HuH-7 (cell line): ENCODE data around the gene SNX3.
"Not testable (repeated sequence)": the region's sequence is repeated elsewhere in the genome, so short reads cannot be mapped to it uniquely, and the experiment has no call there.

ENCODE experiments used
- DNase-seq: peaks from one replicate; pipeline ENCODE4 v3.0.0; 2011; ENCODE audit warnings: low spot score

SNX3 gene

DNA sequence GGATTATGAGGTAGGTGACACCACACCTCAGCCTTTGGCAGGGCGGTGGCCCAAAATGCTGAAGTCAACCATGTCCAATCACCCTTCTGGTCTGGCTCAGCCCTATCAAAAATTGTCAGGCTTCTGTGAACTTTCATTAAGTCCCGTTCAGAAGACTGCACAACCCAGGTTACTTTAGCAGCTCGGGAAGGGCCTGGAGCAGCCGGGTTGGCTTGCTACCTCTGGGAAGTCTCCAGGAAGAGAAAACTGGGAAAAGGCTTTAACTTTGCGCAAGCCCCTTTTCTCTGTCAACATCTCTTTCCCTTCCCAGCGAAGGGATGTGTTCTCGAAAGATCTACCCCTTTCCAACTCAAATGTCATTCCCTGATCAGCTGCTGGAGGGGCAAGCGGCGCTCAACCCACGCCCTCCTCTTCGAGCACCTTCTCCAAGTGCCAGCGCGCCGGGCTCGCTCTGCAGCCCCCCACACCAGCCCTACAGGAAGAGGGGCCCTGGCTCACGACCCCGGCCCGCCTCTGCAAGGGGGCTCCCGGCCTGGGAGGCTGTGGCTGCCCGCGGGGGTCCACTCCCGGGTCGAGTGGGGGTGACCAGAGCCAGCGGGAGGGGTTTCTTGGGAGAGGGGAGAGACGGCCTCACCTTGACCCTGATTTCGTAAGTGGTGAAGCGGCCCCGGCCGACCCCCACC, 573 bp downstream of the SNX3 start:
- peak; percentile 48 for DNase-seq

DNA sequence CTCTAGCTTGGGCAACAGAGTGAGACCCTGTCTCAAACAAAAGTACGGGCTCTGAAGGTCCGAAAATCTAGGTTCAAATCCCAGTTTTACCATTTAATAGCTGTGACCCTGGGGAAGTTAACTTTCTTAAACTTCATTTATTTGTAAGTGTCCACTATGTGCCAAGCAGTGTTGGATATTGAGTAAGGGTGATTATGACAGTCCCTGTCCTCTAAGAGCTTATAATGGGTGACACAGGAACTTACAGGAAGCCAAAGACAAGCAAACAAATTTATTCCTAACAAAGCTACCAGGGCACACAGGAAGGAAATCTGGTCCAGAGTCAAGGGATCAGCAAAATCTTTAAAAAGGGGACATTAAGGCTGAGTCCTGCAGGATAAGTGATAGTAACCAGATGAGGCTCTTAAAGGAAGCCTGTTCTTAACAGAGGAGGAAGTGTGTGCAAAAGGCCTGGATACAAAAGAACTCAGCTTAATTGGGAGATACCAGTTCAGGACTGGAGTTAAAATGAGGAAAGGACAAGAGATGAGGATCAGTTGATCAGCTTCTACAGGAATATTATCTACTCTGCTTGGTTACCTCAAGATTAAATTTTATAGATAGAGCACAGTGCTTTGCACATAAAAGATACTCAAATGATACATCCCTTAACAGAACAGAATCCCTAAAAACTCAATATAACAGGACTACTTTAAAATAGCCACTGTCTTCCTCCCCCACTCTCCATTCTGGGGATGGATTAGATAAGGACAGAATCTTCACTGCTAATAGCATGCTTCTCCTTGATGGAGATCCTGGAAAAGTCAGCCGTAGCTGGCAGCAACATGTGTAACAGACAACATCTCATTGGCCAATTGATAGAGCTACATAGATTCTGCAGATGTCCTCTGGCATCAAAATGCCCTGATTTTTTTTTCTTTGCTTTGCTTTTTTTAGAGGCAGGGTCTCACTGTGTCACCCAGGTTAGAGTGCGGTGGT, 6.1 kb downstream of the SNX3 start:
- DNase-seq, result no peak

DNA sequence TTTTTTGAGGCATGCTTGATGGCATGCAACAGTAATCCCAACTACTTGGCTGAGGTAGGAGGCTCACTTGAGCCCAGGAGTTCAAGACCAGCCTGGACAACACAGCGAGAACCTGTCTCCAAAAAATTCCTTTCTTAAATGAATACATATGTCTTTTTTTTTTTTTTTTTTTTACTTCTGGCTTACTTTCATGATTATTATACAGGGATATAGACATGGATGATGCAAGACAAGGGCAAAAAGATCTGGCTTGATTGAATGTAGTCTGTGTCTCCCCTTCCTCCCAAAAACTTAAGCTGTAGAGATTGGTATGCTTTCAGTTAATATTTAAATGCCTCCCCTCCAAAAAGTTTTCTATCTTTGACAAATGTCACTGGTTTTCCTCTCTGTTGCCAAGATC, 7.6 kb downstream of the SNX3 start:
- no peak for DNase-seq

DNA sequence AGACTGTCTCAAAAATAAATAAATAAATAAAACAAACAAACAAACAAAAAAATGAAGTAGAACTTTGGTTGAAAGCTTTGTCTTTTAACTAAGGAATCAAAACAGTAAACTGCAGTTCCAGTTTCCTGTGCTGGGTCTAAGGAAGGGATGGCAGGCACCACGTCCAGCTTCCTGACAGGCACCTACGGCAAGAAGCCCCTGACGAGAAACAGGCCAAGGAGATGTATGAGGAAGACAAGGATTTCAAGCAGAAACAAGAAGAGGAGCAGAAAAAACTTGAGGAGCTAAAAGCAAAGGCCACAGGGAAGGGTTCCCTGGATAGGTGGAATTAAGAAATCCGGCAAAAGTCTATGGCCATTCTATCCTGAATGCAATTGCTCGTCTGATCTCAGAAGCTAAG, 8.8 kb downstream of the SNX3 start:
- no peak for DNase-seq

DNA sequence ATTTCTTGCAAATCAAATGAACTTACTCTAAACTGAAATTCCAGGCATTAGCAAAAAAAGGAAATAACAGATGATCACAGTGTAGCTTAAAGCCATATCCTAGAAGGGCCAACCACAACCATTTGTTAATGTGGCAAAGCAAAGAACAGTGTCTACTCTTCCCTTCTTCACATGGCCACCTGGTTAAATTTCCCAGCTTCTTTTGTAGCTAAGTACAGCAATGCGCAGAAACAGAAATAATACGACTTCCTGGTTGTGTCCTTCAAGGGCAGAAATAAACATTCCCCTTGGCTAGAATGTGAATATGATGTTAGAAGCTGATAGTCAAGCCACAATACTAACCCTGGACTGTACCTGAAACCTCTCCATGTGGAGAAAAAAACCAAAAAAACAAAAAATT, 9.6 kb downstream of the SNX3 start:
- DNase-seq, result no peak

DNA sequence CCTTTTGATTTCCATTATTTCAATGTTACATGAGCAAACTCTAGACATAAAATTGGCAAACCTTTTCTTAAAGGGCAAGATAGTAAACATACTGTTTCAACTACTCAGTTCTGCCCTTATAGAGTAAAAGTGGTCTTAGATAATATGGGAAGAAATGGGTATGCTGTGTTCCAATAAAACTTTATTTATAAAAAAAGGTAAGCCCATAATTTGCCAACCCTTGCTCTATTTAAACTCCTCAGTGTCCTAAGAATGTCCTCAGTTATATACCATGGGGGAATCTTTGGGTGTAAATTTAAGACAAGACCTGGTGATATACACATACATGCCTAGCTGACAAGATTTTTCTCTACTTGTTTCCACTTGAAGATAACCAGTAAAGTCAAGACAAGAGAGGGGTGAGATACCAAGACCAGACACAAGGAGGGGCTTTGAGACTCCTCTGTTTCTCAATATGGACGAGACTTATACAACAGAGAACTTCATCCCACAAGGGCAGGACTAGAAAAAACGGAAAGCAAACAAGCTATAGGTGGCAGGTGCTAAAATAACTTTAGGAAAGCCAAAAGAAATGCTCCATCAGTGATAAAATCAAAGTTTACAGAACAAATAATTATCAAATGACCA, 10.5 kb downstream of the SNX3 start:
- DNase-seq, result no peak

DNA sequence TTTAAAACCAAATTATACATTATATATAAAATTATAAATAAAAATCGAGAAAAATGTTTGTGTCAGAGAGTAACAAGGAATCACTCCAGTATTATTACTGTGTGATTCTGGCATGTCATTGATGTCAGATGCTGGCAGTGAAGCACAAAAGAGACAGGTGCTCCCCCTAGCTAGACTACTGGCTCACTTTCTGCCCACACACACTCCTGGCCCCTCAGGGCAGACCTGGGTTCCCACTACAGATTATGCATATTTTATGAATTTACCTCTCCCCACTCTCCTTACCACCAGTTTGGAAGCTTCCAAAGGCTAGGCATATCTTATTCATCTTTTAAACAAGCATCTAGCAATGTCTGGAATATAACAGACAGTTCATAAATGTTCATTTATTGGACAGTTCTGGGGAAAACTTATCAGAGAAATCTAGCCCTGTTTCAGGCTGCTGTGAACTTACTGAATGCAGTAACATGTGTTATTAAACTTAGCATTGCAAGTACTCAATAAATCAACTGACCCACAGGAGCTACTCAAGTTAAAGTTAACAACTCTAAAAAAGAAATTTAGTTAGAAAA, 12.8 kb downstream of the SNX3 start:
- DNase-seq, result no peak

DNA sequence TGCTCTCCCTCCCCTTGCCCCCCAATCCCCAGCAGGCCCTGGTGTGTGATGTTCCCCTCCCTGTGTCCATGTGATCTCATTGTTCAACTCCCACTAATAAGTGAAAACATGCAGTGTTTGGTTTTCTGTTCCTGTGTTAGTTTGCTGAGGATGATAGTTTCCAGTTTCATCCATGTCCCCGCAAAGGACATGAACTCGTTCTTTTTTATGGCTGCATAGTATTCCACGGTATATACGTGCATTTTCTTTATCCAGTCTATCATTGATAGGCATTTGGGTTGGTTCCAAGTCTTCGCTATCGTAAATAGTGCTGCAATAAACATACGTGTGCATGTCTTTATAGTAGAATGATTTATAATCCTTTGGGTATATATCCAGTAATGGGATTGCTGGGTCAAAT, 15.7 kb downstream of the SNX3 start:
- not testable (repeated sequence) for DNase-seq

DNA sequence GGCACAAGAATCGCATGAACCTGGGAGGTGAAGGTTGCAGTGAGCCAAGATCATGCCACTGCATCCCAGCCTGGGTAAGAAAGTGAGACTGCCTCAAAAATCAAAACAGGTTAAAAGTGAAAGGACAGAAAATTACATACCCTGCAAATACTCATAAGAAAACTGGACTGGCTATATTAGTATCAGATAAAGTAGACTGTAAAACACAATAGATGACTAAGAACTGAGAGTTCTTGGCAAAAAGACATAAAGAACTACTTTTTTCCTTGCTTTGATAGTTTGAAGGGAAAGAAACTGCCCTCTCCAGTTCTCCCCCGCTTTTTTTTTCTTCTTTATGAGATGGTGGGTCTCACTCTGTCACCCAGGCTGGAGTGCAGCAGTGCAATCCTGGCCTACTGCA, 17.0 kb downstream of the SNX3 start:
- DNase-seq, result no peak

DNA sequence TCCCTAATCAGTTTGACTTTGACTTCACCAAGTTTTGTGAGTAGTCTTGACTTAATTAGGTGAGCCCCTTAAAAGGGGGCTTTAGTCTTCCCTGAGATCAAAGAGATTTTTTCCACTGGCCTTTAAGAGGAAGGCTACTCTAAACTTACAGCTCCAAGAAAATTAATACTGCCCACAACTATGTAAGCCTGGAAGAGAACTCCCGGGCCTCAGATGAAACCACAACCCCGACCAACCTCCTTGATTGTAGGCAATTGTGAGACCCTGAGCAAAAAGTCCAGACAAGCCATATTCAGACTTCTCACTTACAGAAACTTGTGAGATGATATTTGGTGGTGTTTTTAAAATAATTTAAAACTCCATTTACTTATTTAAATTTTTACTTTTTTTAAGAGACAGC, 18.1 kb downstream of the SNX3 start:
- DNase-seq, result no peak

DNA sequence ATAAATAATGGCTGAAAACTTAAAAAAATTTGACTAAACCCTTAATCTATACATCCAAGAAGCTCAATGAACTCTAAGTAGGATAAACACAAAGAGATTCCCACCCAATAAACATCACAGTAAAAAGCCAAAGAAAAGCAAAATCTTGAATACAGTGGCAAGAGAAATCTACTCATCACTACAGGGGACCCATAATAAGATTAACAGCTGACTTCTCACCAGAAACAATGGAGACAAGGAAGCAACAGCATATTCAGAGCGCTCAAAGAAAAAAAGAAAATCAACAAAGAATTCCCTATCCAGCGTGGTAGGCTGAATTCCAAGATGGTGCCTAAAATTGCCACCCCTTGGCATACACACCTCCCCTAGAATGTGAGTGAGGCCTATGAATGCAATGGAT, 18.6 kb downstream of the SNX3 start:
- no peak for DNase-seq

DNA sequence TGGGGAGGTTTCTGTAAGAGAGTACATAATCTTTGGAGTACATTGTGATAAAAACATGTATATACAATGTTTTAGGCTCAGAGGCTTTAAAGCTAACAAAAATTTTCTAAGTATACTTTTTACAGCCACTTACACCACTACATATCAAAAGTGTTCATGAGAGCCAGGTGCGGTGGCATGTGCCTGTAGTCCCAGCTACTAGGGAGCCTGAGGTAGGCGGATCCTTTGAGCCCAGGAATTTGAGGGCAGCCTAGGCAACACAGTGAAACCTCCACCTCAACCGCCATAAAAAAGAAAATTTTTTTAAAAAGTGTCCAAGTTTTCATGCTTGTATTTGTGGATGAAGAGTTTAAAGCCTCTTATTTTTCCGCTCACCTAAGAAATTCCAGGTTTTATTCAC, 22.5 kb downstream of the SNX3 start:
- no peak for DNase-seq

DNA sequence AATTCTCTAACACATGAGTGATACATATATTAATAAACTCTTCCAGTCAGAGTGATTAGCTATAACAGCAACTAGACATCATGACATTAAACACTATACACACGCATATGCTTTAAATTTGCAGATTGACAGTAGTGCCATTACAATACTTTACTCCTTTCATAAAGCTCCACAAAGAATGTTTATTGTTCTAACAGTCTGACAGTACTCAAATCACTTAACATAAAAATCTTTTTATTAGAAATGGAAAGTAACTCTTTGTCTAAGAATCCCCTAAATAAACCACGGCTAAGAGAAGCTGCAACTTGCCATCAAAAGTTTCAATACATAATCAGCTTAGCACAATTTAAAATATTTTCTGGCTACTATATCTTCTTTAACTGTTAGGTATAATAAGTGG, 24.0 kb downstream of the SNX3 start:
- no peak for DNase-seq

DNA sequence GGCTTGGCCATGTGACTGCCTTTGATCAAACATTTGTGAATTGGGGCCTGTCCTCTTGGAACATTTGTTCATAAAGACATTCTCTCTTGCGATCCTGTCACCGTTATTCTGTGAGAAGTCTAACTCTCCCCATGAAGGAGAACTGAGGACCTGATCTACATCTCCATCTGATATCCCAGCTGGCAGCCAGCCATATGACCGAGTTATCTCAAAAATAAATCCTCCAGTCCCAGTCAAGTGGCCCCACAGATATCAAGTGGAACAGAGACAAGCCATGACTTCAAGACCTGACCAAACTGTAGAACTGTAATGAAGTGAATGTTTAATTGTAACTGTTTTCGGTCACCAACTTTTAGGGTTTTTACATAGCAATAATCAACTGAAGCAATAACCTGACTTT, 25.7 kb downstream of the SNX3 start:
- DNase-seq, result no peak

DNA sequence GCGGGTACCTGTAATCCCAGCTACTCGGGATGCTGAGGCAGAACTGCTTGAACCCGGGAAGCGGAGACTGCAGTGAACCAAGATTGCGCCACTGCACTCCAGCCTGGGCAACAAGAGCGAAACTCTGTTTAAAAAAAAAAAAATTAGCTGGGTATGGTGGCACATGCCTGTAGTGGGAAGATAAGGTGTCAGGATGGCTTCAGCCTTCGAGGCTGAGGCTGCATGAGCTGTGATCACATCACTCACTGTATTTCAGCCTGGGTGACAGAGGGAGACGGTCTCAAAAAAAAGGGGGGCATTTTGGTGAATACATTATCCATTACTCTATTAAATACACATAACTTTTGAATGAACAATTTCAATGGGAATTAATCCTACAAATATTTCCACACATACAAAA, 32.4 kb downstream of the SNX3 start:
- DNase-seq, result no peak

DNA sequence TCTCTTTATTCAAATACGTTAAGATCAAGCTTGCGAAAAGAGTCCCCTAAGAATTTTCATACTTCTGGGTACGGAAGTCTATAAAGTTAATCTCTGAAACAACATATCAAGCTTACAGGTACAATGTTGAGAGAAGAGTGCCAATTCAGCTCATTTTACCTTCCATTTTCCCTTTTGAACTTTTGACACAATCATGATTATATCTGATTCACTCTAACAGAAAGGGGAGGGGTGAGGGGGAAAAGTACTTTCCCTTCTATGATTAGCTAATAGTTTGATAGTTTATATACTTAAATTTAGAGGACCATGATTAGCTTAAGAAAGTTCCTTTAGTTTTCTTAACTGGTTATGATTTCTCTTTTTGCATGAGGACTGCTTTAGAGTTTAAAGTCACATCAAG, 33.5 kb downstream of the SNX3 start:
- no peak for DNase-seq

DNA sequence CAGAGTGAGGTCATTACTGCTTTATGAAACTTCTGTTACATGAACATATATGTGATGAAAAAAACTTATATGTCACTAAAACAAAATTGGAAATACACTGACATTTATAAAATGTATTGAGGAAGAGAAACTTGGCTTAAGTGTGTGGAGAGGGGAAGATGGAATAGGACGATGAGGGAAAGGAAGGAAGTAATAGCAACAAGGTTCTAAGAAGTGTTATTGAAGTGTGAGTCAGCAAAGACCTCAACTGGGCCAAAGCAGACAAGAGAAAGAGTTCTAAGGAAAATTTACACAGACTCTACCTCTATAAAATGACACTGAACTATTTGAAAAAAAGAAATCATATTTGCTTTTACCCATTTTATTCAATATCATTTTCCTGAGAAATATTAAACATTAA, 38.3 kb downstream of the SNX3 start:
- no peak for DNase-seq

DNA sequence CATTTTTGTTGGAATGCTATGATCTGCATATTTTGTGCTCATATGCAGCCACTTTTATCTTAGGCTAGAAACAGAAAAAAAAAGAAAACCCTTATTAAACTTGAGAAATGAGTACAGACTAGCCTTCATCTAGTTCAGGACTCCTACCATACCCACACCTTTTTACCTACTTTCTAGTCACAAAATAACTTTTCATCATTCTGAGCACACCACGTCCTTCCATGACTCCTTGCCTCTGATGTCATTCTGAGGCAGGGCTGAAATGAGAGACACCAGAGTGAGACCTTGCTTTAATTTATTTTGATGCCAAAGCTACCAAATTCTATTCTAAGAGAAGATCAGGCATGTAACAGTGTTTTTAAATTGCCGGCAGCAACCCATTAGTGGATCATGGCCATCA, 38.8 kb downstream of the SNX3 start:
- DNase-seq, result no peak

DNA sequence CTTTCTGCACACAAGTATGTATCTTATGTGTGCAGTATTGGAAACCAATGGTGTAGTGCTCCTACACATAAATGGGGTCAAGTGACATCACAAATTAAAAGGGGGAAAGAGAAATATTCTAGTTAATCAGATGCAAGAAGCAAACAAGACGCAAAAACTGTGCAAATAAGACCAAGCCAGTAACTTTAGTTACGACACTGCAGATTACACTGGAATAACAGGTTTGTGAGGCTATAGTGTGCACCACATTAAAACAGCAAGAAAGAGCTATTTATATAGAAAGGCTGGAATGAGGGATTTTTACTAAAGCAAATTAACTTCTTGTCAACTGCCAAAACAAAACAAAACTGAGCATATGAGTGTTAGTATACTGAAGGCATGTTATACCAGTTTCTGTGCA, 49.2 kb downstream of the SNX3 start:
- DNase-seq, result no peak

DNA sequence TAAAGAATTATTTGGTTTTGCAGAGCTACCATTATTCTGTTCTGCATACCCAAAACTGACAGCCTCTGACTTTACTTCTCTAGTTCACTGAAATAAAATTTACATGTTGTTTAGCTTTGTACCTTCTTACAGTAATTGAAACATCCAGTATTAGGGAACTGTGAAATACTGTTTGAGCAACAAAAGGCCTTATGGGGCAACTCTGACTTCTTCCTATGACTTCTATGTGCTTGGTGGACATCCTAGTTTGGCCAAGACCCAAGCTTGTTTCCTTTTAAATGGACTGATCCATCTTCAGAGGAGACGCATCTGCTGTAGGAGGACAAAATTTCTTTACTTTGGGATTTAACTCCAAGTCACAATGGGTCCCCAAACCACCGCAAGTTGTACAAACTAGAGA, 50.3 kb downstream of the SNX3 start:
- DNase-seq, result no peak

DNA sequence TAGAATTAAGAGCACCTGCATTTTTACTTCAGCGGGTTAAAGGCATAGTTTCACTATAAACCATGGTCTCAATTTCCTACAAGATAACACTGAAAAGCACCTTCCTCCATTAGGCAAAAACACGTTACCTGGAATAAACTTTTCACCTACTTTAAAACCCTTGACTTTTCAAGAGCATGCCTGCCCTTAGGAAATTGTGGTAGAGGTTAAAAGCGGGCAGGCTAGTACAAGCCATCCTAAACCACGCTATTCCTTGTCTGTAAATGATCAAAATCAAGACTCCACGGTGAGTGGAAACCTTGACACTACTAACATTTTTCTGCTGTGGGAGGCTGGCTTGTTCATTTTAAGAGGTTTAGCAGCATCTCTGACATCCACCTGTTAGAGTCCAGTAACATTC, 51.1 kb downstream of the SNX3 start:
- DNase-seq, result no peak

DNA sequence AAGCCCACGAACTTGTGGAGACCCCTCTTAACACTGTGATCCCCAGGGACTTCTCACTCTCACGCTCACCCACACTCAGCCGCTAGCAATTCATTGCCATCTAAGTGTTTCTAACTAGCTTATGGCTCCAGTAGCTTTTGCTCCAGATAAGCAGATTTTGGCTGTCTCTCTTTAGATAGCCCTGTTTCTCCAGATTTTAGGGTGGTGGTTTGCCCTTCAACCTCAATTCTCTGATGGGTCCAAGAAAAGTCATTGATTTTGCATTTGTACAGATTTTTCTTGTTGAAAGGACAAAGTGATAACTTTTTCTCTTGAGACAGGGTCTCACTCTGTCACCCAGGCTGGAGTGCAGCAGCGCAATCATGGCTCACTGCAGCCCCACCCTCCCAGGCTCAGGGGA, 53.8 kb downstream of the SNX3 start:
- DNase-seq, result no peak
